Hematopoietic multipotent progenitor cell treated with erythropoietin and hydrocortisone succinate and interleukin-3 and kit ligand, for 6 days (in vitro differentiated cells): ENCODE results near the gene FBXL5.
A peak's percentile ranks its signal among the peaks of the same experiment; 100 is the strongest.

Experiments
- DNase-seq: peaks from one replicate; pipeline ENCODE4 v3.0.0-alpha.2; 2015

FBXL5 gene

GRCh38 chr4:15655223-15656037 lies at the start of gene FBXL5:
FBXL5 (minus strand) TSS chr4:15655357; CDS start chr4:15655287, 70 bp downstream.
- peak; percentile 90 for DNase-seq

GRCh38 chr4:15704129-15704528 lies 49.0 kb upstream of the FBXL5 start:
- no peak for DNase-seq

GRCh38 chr4:15703439-15703838 lies 48.3 kb upstream of the FBXL5 start:
- no peak for DNase-seq

GRCh38 chr4:15702941-15703403 lies 47.8 kb upstream of the FBXL5 start, which contains the start of gene BST1:
BST1 (plus strand) TSS chr4:15703065; CDS start chr4:15703145, 80 bp downstream.
- peak; percentile 80 for DNase-seq

GRCh38 chr4:15696866-15697265 lies 41.7 kb upstream of the FBXL5 start:
- DNase-seq, result peak; percentile 26

GRCh38 chr4:15695729-15696128 lies 40.6 kb upstream of the FBXL5 start:
- DNase-seq, result no peak

- no peak for DNase-seq
Measured at GRCh38 chr4:15695240-15695699, 40.1 kb upstream of the FBXL5 start.

GRCh38 chr4:15694431-15694830 lies 39.3 kb upstream of the FBXL5 start:
- DNase-seq, result no peak

- no peak for DNase-seq
Measured at GRCh38 chr4:15692602-15693001, 37.4 kb upstream of the FBXL5 start.

GRCh38 chr4:15691346-15692135 lies 36.4 kb upstream of the FBXL5 start:
- no peak for DNase-seq

- DNase-seq, result peak; percentile 58
Measured at GRCh38 chr4:15690020-15690809, 35.1 kb upstream of the FBXL5 start.

- peak; percentile 41 for DNase-seq
Measured at GRCh38 chr4:15689540-15689939, 34.4 kb upstream of the FBXL5 start.

GRCh38 chr4:15688051-15688450 lies 32.9 kb upstream of the FBXL5 start:
- DNase-seq, result no peak

- DNase-seq, result no peak
Measured at GRCh38 chr4:15684498-15684897, 29.3 kb upstream of the FBXL5 start.

- DNase-seq, result peak; percentile 29
Measured at GRCh38 chr4:15683143-15683495, 28.0 kb upstream of the FBXL5 start.

- DNase-seq, result peak; percentile 48
Measured at GRCh38 chr4:15682242-15683142, 27.3 kb upstream of the FBXL5 start.

GRCh38 chr4:15681372-15682241 lies 26.4 kb upstream of the FBXL5 start, which contains the start of gene FAM200B:
FAM200B (plus strand) TSS chr4:15681827; CDS start chr4:15686978, 5,151 bp downstream.
- DNase-seq, result peak; percentile 99

GRCh38 chr4:15681067-15681371 lies 25.9 kb upstream of the FBXL5 start:
- no peak for DNase-seq

GRCh38 chr4:15677507-15677988 lies 22.4 kb upstream of the FBXL5 start:
- DNase-seq, result no peak

GRCh38 chr4:15676899-15677298 lies 21.7 kb upstream of the FBXL5 start:
- no peak for DNase-seq

GRCh38 chr4:15676039-15676438 lies 20.9 kb upstream of the FBXL5 start:
- no peak for DNase-seq
